HCT116 (cell line): Measurements from ENCODE around the gene RTTN. TPM values are rescaled to one million over a fixed set of nuclear protein-coding genes. Genes with fewer than 3 reads are reported as not detected.

Source experiments
- ATAC-seq: fragments of 200-7000 bp; cut with Tn5 transposase; 2 replicates; pipeline ENCODE4 v1.9.1; 2020; ENCODE audit warnings: mild to moderate bottlenecking, moderate library complexity
- BruUV-seq: library from RNA; stranded (reverse); fragments of 400-500 nt; replicated peaks from 2 replicates; lab custom pipeline; 2021; lab: Mats Ljungman, UMichigan
- CTCF ChIA-PET: fragments of 300-600 bp; sonication (Branson Sonifier 250); formaldehyde crosslinking; loops from one replicate; lab custom pipeline; 2021; ENCODE audit warnings: antibody characterized with exemption; lab: Charles Lee
- POLR2A ChIA-PET: fragments of 300-600, 350-600 bp; sonication (Branson Sonifier 250); formaldehyde crosslinking; loops from one replicate; lab custom pipeline; 2021; ENCODE audit warnings: antibody characterized with exemption; lab: Charles Lee
- RAD21 ChIA-PET, 2 experiments: fragments of 300-600 bp; sonication (Branson Sonifier 250); formaldehyde crosslinking; loops; one replicate each; lab custom pipeline; 2023; ENCODE audit warnings: low total read pairs in 2 of 2; ENCODE audit not compliant: uncharacterized antibody in 2 of 2, unreplicated experiment in 2 of 2, low non-redundant PET in 1 of 2; lab: Charles Lee
- DNase-seq: peaks from one replicate; pipeline ENCODE4 v3.0.0-alpha.2; 2010; ENCODE audit warnings: low read depth, low spot score
- H2AFZ ChIP-seq: fragments of 200-600 bp; shearing (Covaris generic), sonication (generic); 2 replicates; pipeline ENCODE4 v1.6.1; 2017; ENCODE audit warnings: low read depth, mixed run types, mixed read lengths, antibody characterized with exemption, low read length; ENCODE audit not compliant: poor library complexity, severe bottlenecking
- H3K27ac ChIP-seq: 2 replicates; pipeline ENCODE4 v1.5.1; 2012; ENCODE audit warnings: low read depth, low read length
- H3K27me3 ChIP-seq: fragments of 200-600 bp; sonication (generic); 2 replicates; pipeline ENCODE4 v1.6.1; 2016; ENCODE audit warnings: mixed run types, low read length, mixed read lengths; ENCODE audit not compliant: insufficient read depth
- H3K36me3 ChIP-seq, 2 experiments: fragments of 200-500 bp in 1 of 2; fragments of 200-600 bp in 1 of 2; sonication (Bioruptor generic) in 1 of 2; sonication (generic) in 1 of 2; 2 replicates each; pipeline versions ENCODE4 v1.5.1 to v1.6.1; 2014 to 2016; ENCODE audit warnings: low read length in 2 of 2, inconsistent platforms in 1 of 2, mixed read lengths in 1 of 2, mixed run types in 1 of 2; ENCODE audit not compliant: insufficient read depth in 2 of 2, control insufficient read depth in 1 of 2
- H3K4me1 ChIP-seq, 2 experiments: fragments of 200-600 bp in 1 of 2; sonication (generic) in 1 of 2; 2 replicates each; pipeline versions ENCODE4 v1.5.1 to v1.6.1; 2012 to 2017; ENCODE audit warnings: low read length in 2 of 2, inconsistent platforms in 1 of 2, mild to moderate bottlenecking in 1 of 2, mixed read lengths in 1 of 2, mixed run types in 1 of 2, moderate library complexity in 1 of 2; ENCODE audit not compliant: insufficient read depth in 2 of 2, control insufficient read depth in 1 of 2
- H3K4me2 ChIP-seq: fragments of 200-600 bp; sonication (generic); 2 replicates; pipeline ENCODE4 v1.6.1; 2017; ENCODE audit warnings: mixed run types, low read length, mixed read lengths
- H3K4me3 ChIP-seq, 2 experiments: fragments of 200-600 bp in 1 of 2; sonication (generic) in 1 of 2; replicated peaks in 1 of 2; 2 replicates each; pipeline ENCODE4 v1.5.1; 2011 to 2016; ENCODE audit warnings: low read length in 2 of 2, control low read depth in 1 of 2, low read depth in 1 of 2, mild to moderate bottlenecking in 1 of 2, mixed read lengths in 1 of 2, mixed run types in 1 of 2
- H3K79me2 ChIP-seq: fragments of 200-600 bp; sonication (generic); 2 replicates; pipeline ENCODE4 v1.6.1; 2017; ENCODE audit warnings: mild to moderate bottlenecking, mixed run types, low read length, moderate library complexity, mixed read lengths; ENCODE audit not compliant: insufficient read depth
- H3K9ac ChIP-seq: fragments of 200-600 bp; sonication (generic); 2 replicates; pipeline ENCODE4 v1.6.1; 2016; ENCODE audit warnings: low read length, mixed read lengths
- H3K9me2 ChIP-seq: fragments of 200-600 bp; sonication (generic), shearing (Covaris generic); 2 replicates; pipeline ENCODE4 v1.6.1; 2017; ENCODE audit warnings: mixed run types, mild to moderate bottlenecking, moderate library complexity; ENCODE audit not compliant: insufficient read depth
- H3K9me3 ChIP-seq, 2 experiments: fragments of 200-500 bp in 1 of 2; fragments of 200-600 bp in 1 of 2; sonication (Bioruptor generic) in 1 of 2; sonication (generic) in 1 of 2; 2 replicates each; pipeline ENCODE4 v1.6.1; 2014 to 2017; ENCODE audit warnings: low read length in 2 of 2, mixed read lengths in 2 of 2, inconsistent platforms in 1 of 2, low read depth in 1 of 2, mild to moderate bottlenecking in 1 of 2, mixed run types in 1 of 2, moderate library complexity in 1 of 2; ENCODE audit not compliant: control insufficient read depth in 1 of 2, insufficient read depth in 1 of 2
- H4K20me1 ChIP-seq: fragments of 200-600 bp; sonication (generic), shearing (Covaris generic); 2 replicates; pipeline ENCODE4 v1.6.1; 2017; ENCODE audit warnings: mixed run types, mild to moderate bottlenecking, moderate library complexity; ENCODE audit not compliant: insufficient read depth
- RAD21 ChIP-seq: IDR thresholded peaks from 2 replicates; pipeline ENCODE4 v1.6.1; 2012; ENCODE audit warnings: low read depth, mild to moderate bottlenecking
- intact Hi-C: fragments of 100-400 bp; cut with micrococcal nuclease; formaldehyde crosslinking; loops from 2 replicates; pipeline ENCODE4 v1.10.0; 2022
- total RNA-seq: library from RNA; stranded (reverse); gene quantifications from one replicate; pipeline ENCODE4 v1.2.1, GENCODE V29; 2021; ENCODE audit not compliant: unreplicated experiment
- TF ChIP-seq, protein P1 (sequence below), 3 experiments: fragments of 200-600 bp in 1 of 3; sonication (generic) in 1 of 3; IDR thresholded peaks in 2 of 3; conservative IDR thresholded peaks in 1 of 3; 2 replicates each; pipeline ENCODE4 v1.5.1; 2012 to 2017; ENCODE audit warnings: low read depth in 2 of 3, low read length in 2 of 3, antibody characterized with exemption in 1 of 3, borderline replicate concordance in 1 of 3, control low read depth in 1 of 3, mild to moderate bottlenecking in 1 of 3, mixed read lengths in 1 of 3, mixed run types in 1 of 3, moderate library complexity in 1 of 3; ENCODE audit not compliant: insufficient read depth in 1 of 3
- TF ChIP-seq, protein P2 (sequence below): IDR thresholded peaks from 2 replicates; pipeline ENCODE4 v1.6.1; 2011; ENCODE audit warnings: mild to moderate bottlenecking, low read length, moderate library complexity; ENCODE audit not compliant: insufficient replicate concordance; ENCODE audit errors: extremely low read depth

RTTN gene
- total RNA-seq, 1 experiment from 2014 or later: 41.2 TPM

DNA sequence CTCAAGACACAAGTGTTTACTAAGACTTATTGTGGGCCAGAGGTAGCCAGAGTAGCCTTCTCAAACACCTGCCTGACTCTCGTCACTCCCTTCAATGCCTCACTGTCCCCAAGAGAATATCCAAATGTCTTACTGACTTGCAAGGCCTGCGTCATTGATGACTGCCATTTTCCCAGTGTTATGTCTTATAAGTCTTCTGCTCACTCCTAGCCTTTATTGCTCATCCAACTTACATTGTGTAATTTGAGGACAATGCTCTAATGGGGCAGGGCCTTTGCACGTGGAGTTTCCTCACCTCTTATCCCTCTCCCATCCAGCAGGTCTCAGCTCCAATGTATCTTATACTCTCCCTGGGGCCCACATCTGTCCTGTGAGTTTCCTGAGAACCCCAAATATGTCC, 247.7 kb downstream of the RTTN start:
- ATAC-seq (no peak), DNase-seq (no peak)
- Histone ChIP-seq H3K4me1 (no peaks in the 10 kb centered on the region), H3K27ac (no peak overlapping the region), H3K9me3 (no peaks in the 10 kb centered on the region), H3K4me3 (no peak overlapping the region), H3K4me2 (no peak overlapping the region), H2AFZ (no peak overlapping the region)
- RAD21 ChIA-PET: no interaction called here
- BruUV-seq: no TSS peak
- no peak for TF ChIP-seq RAD21
- TF ChIP-seq, protein P1, sequence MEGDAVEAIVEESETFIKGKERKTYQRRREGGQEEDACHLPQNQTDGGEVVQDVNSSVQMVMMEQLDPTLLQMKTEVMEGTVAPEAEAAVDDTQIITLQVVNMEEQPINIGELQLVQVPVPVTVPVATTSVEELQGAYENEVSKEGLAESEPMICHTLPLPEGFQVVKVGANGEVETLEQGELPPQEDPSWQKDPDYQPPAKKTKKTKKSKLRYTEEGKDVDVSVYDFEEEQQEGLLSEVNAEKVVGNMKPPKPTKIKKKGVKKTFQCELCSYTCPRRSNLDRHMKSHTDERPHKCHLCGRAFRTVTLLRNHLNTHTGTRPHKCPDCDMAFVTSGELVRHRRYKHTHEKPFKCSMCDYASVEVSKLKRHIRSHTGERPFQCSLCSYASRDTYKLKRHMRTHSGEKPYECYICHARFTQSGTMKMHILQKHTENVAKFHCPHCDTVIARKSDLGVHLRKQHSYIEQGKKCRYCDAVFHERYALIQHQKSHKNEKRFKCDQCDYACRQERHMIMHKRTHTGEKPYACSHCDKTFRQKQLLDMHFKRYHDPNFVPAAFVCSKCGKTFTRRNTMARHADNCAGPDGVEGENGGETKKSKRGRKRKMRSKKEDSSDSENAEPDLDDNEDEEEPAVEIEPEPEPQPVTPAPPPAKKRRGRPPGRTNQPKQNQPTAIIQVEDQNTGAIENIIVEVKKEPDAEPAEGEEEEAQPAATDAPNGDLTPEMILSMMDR (IDR thresholded peaks at IDR 0.05 in 2 of 3, conservative IDR thresholded peaks at IDR 0.05 in 1 of 3; ENCODE audit: borderline replicate concordance in 1 of 3, insufficient read depth in 1 of 3, low read depth in 2 of 3, low read length in 2 of 3): no peak
- TF ChIP-seq, protein P2, sequence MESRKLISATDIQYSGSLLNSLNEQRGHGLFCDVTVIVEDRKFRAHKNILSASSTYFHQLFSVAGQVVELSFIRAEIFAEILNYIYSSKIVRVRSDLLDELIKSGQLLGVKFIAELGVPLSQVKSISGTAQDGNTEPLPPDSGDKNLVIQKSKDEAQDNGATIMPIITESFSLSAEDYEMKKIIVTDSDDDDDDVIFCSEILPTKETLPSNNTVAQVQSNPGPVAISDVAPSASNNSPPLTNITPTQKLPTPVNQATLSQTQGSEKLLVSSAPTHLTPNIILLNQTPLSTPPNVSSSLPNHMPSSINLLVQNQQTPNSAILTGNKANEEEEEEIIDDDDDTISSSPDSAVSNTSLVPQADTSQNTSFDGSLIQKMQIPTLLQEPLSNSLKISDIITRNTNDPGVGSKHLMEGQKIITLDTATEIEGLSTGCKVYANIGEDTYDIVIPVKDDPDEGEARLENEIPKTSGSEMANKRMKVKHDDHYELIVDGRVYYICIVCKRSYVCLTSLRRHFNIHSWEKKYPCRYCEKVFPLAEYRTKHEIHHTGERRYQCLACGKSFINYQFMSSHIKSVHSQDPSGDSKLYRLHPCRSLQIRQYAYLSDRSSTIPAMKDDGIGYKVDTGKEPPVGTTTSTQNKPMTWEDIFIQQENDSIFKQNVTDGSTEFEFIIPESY: no peak
- TF ChIP-seq, all 23 proteins: peak for 0
- H4K20me1 ChIP-seq: no peaks in the 10 kb centered on the region
- CTCF ChIA-PET: no interaction called here
- H3K9me2 ChIP-seq: no peaks in the 10 kb centered on the region
- H3K79me2 ChIP-seq: no peaks in the 10 kb centered on the region
- POLR2A ChIA-PET: no interaction called here
- H3K36me3 ChIP-seq: no peaks in the 10 kb centered on the region
- no peaks in the 10 kb centered on the region for H3K27me3 ChIP-seq
- intact Hi-C loops: loop anchor here (5.0 kb wide), 1 partner anchor 50 kb away; no protein-coding TSS in a partner anchor
- H3K9ac ChIP-seq: no peak overlapping the region
